Right atrium auricular region (tissue), 2 donors: ENCODE results near the gene TTC22. TPM values are rescaled to one million over a fixed set of nuclear protein-coding genes. Genes with fewer than 3 reads are reported as not detected.
A peak's percentile ranks its signal among the peaks of the same experiment; 100 is the strongest.

Source experiments
- DNase-seq: peaks from one replicate; pipeline ENCODE4 v3.0.0-alpha.2; 2019; ENCODE audit warnings: low spot score
- H3K27ac ChIP-seq, 2 donors: fragments of 200-600 bp; sonication (generic); 1 replicate in 1 of 2; 2 replicates in 1 of 2; pipeline ENCODE4 v1.5.1; 2016 to 2019
- H3K27me3 ChIP-seq, 2 donors: fragments of 200-600 bp; sonication (generic); one replicate each; pipeline versions ENCODE4 v1.5.1 to v1.6.0; 2017 to 2019
- H3K36me3 ChIP-seq: fragments of 200-600 bp; sonication (generic); one replicate; pipeline ENCODE4 v1.5.1; 2016
- H3K4me1 ChIP-seq, 2 donors: fragments of 200-600 bp; sonication (generic); one replicate each; pipeline versions ENCODE4 v1.5.1 to v1.6.0; 2017 to 2019
- H3K4me3 ChIP-seq, 2 donors: fragments of 200-600 bp; sonication (generic); 1 replicate in 1 of 2; 2 replicates in 1 of 2; pipeline ENCODE4 v1.5.1; 2017 to 2019; ENCODE audit warnings: mild to moderate bottlenecking in 1 of 2, moderate library complexity in 1 of 2
- H3K9me3 ChIP-seq, 2 donors: fragments of 200-600 bp; sonication (generic); one replicate each; pipeline ENCODE4 v1.5.1; 2019
- CTCF ChIP-seq, 2 donors: fragments of 200-600 bp; sonication (generic); IDR thresholded peaks; one replicate each; pipeline ENCODE4 v1.5.1; 2019; ENCODE audit warnings: antibody characterized with exemption in 2 of 2
- total RNA-seq, 2 donors: library from RNA; depleted of rRNA; stranded (reverse); fragments of >200 nt; gene quantifications; one replicate each; pipeline ENCODE4 v1.1.0, GENCODE V29; 2016

Gene TTC22
- total RNA-seq, 2 donors from 2014 or later: 0.43 to 0.70 TPM

GRCh38 chr1:54812801-54813484 lies 11.8 kb upstream of the TTC22 start:
- no peaks in the 10 kb centered on the region for H3K9me3 ChIP-seq
- no peak overlapping the region for H3K4me3 ChIP-seq
- H3K36me3 ChIP-seq: no peaks in the 10 kb centered on the region
- no peaks in the 10 kb centered on the region for H3K27me3 ChIP-seq
- H3K27ac ChIP-seq: no peak overlapping the region
- no peak for TF ChIP-seq CTCF (IDR thresholded peaks at IDR 0.05)
- no peak for DNase-seq
- no peaks in the 10 kb centered on the region for H3K4me1 ChIP-seq

- Histone ChIP-seq H3K27ac (no peak overlapping the region), H3K9me3 (no peaks in the 10 kb centered on the region), H3K27me3 (no peaks in the 10 kb centered on the region)
Observed at GRCh38 chr1:54811739-54812655, 10.9 kb upstream of the TTC22 start.

GRCh38 chr1:54811066-54811465 lies 9.9 kb upstream of the TTC22 start:
- H3K4me1 ChIP-seq: no peaks in the 10 kb centered on the region
- DNase-seq: no peak
- H3K36me3 ChIP-seq: no peaks in the 10 kb centered on the region
- no peak for TF ChIP-seq CTCF (IDR thresholded peaks at IDR 0.05)
- H3K4me3 ChIP-seq: no peak overlapping the region
- no peaks in the 10 kb centered on the region for H3K27me3 ChIP-seq
- H3K9me3 ChIP-seq: no peaks in the 10 kb centered on the region
- no peak overlapping the region for H3K27ac ChIP-seq

More at GRCh38 chr1:54811739-54812655, 10.9 kb upstream of the TTC22 start:
- no peak for TF ChIP-seq CTCF (IDR thresholded peaks at IDR 0.05)
- DNase-seq: no peak
- Histone ChIP-seq H3K4me1 (no peaks in the 10 kb centered on the region), H3K4me3 (no peak overlapping the region), H3K36me3 (no peaks in the 10 kb centered on the region)

GRCh38 chr1:54810153-54810942 lies 9.2 kb upstream of the TTC22 start:
- Histone ChIP-seq H3K4me1 (no peaks in the 10 kb centered on the region), H3K27me3 (no peaks in the 10 kb centered on the region), H3K27ac (no peak overlapping the region), H3K9me3 (no peaks in the 10 kb centered on the region), H3K4me3 (no peak overlapping the region), H3K36me3 (no peaks in the 10 kb centered on the region)
- TF ChIP-seq CTCF (IDR thresholded peaks at IDR 0.05): peak; percentile 45 to 84
- peak; percentile 63 for DNase-seq

GRCh38 chr1:54809496-54810074 lies 8.5 kb upstream of the TTC22 start:
- H3K36me3 ChIP-seq: no peaks in the 10 kb centered on the region
- no peaks in the 10 kb centered on the region for H3K9me3 ChIP-seq
- H3K4me3 ChIP-seq: no peak overlapping the region
- H3K4me1 ChIP-seq: no peaks in the 10 kb centered on the region
- no peak overlapping the region for H3K27ac ChIP-seq
- no peak for TF ChIP-seq CTCF (IDR thresholded peaks at IDR 0.05)
- no peak for DNase-seq
- no peaks in the 10 kb centered on the region for H3K27me3 ChIP-seq
